IPS DF 4.7 (cell line): ENCODE results near the gene ITPR1.

Source experiments
- DNase-seq: peaks from one replicate; pipeline ENCODE4 v3.0.0-alpha.2; 2013; ENCODE audit warnings: low spot score; ENCODE audit errors: extremely low read depth

ITPR1 gene

GRCh38 chr3:4739289-4740236 lies 246.4 kb downstream of the ITPR1 start:
- DNase-seq = no peak

- DNase-seq = no peak
Measured at GRCh38 chr3:4740397-4741105, 247.4 kb downstream of the ITPR1 start.

GRCh38 chr3:4741106-4741403 lies 247.9 kb downstream of the ITPR1 start:
- DNase-seq = no peak

- DNase-seq = no peak
Measured at GRCh38 chr3:4741404-4742307, 248.5 kb downstream of the ITPR1 start.

GRCh38 chr3:4742359-4742758 lies 249.2 kb downstream of the ITPR1 start:
- no peak for DNase-seq

GRCh38 chr3:4743371-4743770 lies 250.2 kb downstream of the ITPR1 start:
- DNase-seq = no peak

- DNase-seq = no peak
Measured at GRCh38 chr3:4744405-4745234, 251.5 kb downstream of the ITPR1 start.

- no peak for DNase-seq
Measured at GRCh38 chr3:4745235-4745610, 252.1 kb downstream of the ITPR1 start.

GRCh38 chr3:4746241-4746958 lies 253.3 kb downstream of the ITPR1 start:
- no peak for DNase-seq

GRCh38 chr3:4748127-4748526 lies 255.0 kb downstream of the ITPR1 start:
- DNase-seq = no peak

GRCh38 chr3:4748701-4749378 lies 255.7 kb downstream of the ITPR1 start:
- no peak for DNase-seq

GRCh38 chr3:4749567-4750002 lies 256.4 kb downstream of the ITPR1 start:
- DNase-seq = no peak

GRCh38 chr3:4750306-4750968 lies 257.3 kb downstream of the ITPR1 start:
- DNase-seq = no peak

GRCh38 chr3:4751029-4751501 lies 257.9 kb downstream of the ITPR1 start:
- DNase-seq = no peak

GRCh38 chr3:4751502-4752101 lies 258.5 kb downstream of the ITPR1 start:
- no peak for DNase-seq

GRCh38 chr3:4752201-4753072 lies 259.3 kb downstream of the ITPR1 start:
- DNase-seq = no peak

GRCh38 chr3:4753073-4753691 lies 260.0 kb downstream of the ITPR1 start:
- no peak for DNase-seq
